BJ (cell line): ENCODE measurements around the gene ANO4. TPM values are rescaled to one million over a fixed set of nuclear protein-coding genes. Genes with fewer than 3 reads are reported as not detected.

ENCODE experiments used
- CTCF ChIA-PET: fragments of 350-600 bp; formaldehyde crosslinking; extraction: SDS; loops from one replicate; lab custom pipeline; 2021; ENCODE audit warnings: antibody characterized with exemption, inconsistent platforms; lab: Yijun Ruan, JAX
- POLR2A ChIA-PET: fragments of 300-600 bp; sonication (Branson Sonifier 250); formaldehyde crosslinking; extraction: SDS; loops from one replicate; lab custom pipeline; 2021; ENCODE audit warnings: antibody characterized with exemption; lab: Charles Lee
- DNase-seq: peaks from one replicate; pipeline ENCODE4 v3.0.0-alpha.2; 2011; ENCODE audit warnings: low read depth
- H3K27me3 ChIP-seq: 2 replicates; pipeline ENCODE4 v1.6.0; 2011; ENCODE audit warnings: low read length; ENCODE audit not compliant: control insufficient read depth, insufficient read depth
- H3K36me3 ChIP-seq: 2 replicates; pipeline ENCODE4 v1.5.1; 2011; ENCODE audit warnings: low read length; ENCODE audit not compliant: control insufficient read depth, insufficient read depth
- H3K4me3 ChIP-seq: 2 replicates; pipeline ENCODE4 v1.5.1; 2011; ENCODE audit warnings: low read depth, mild to moderate bottlenecking, control low read depth, low read length
- polyA plus RNA-seq: library from polyadenylated mRNA; depleted of rRNA; stranded (reverse); fragments of >200 nt; gene quantifications from 2 replicates; pipeline ENCODE4 v1.2.3, GENCODE V29; 2011
- TF ChIP-seq, protein P1 (sequence below): IDR thresholded peaks from 2 replicates; pipeline ENCODE4 v1.5.1; 2011; ENCODE audit warnings: low read depth, mild to moderate bottlenecking, control low read depth, inconsistent platforms, low read length, moderate library complexity; ENCODE audit not compliant: insufficient read depth

The ANO4 gene
- polyA plus RNA-seq, 1 experiment = 7.1 TPM

DNA sequence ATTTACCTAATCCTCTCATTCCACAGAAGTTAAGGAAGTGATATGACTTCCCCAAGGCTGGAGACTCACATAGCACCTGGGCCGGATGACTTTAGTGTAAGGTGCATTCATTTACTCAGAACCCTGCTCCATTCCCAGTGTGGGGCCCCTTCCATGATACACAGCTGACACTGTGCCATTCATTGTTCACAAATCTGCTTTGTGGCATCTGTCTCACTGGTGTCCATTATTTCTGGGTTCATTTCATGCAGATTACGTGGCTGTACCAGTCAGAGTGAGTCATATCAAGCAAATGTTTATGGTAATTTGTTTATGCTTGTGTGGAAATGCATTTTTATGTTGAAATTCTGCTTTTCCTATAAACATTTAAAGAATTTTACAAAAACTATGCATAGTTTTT lies 5.2 kb downstream of the ANO4 start:
- H3K4me3 ChIP-seq = no peak overlapping the region
- TF ChIP-seq, protein P1, sequence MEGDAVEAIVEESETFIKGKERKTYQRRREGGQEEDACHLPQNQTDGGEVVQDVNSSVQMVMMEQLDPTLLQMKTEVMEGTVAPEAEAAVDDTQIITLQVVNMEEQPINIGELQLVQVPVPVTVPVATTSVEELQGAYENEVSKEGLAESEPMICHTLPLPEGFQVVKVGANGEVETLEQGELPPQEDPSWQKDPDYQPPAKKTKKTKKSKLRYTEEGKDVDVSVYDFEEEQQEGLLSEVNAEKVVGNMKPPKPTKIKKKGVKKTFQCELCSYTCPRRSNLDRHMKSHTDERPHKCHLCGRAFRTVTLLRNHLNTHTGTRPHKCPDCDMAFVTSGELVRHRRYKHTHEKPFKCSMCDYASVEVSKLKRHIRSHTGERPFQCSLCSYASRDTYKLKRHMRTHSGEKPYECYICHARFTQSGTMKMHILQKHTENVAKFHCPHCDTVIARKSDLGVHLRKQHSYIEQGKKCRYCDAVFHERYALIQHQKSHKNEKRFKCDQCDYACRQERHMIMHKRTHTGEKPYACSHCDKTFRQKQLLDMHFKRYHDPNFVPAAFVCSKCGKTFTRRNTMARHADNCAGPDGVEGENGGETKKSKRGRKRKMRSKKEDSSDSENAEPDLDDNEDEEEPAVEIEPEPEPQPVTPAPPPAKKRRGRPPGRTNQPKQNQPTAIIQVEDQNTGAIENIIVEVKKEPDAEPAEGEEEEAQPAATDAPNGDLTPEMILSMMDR = no peak
- no peaks in the 10 kb centered on the region for H3K36me3 ChIP-seq
- POLR2A ChIA-PET = no interaction called here
- DNase-seq = no peak
- CTCF ChIA-PET = no interaction called here
- no peaks in the 10 kb centered on the region for H3K27me3 ChIP-seq

- no peak for DNase-seq
- Histone ChIP-seq H3K4me3 (no peak overlapping the region), H3K27me3 (no peaks in the 10 kb centered on the region), H3K36me3 (no peaks in the 10 kb centered on the region)
- TF ChIP-seq, protein P1 = no peak
- POLR2A ChIA-PET = no interaction called here
- CTCF ChIA-PET = no interaction called here
Observed at GRCh38 chr12:100800723-100801122, 6.1 kb downstream of the ANO4 start.

DNA sequence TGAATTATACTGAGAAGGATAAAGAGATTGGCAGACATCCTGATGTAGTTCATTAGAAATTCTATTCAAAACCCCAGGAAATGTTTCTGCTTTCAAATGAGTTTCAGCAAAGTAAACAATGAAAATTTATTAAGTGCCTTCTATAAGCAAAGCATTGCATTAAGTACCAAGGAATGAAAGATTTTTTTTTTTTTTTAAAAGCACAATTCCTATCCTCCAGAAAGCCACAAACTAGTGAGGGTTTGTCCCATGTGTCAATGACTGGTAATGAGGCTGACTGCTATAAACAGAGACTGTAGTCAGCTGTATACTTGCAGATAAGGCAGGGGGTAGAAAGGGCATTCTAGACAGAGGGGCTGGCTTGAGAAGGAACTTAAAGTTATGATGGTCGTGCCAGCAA lies 6.7 kb downstream of the ANO4 start:
- H3K36me3 ChIP-seq = no peaks in the 10 kb centered on the region
- TF ChIP-seq, protein P1 = no peak
- ChIA-PET POLR2A (no interaction called here), CTCF (no interaction called here)
- H3K4me3 ChIP-seq = no peak overlapping the region
- DNase-seq = no peak
- H3K27me3 ChIP-seq = no peaks in the 10 kb centered on the region

- TF ChIP-seq, protein P1 = no peak
Observed at GRCh38 chr12:100808777-100809176, 14.2 kb downstream of the ANO4 start.

DNA sequence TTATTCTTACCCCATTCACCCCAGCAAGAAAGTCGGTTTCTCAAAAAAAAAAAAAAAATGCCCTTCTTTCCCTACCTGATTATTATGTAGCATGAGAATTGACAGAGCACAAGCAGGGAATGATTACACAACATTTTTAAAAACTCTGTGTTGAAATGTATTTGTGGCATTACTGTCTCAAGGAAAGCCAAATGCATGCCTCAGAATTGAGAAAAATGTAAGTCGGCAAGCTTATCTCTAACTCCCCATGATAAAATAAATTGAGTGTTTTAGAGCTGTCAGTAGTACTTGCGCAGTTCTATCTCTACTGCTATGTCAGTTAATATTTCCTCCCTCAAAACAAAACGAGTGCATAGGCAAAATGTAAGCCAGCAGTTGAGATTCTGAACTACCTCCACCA lies 25.7 kb downstream of the ANO4 start:
- ChIA-PET POLR2A (no interaction called here), CTCF (interaction anchor here (1.3 kb wide), 1 partner anchor 24 kb away, joined by 3 read pairs; no protein-coding TSS in a partner anchor)
- H3K4me3 ChIP-seq = no peak overlapping the region
- no peak for DNase-seq
- no peaks in the 10 kb centered on the region for H3K27me3 ChIP-seq
- TF ChIP-seq, protein P1 = no peak
- H3K36me3 ChIP-seq = no peaks in the 10 kb centered on the region

More at GRCh38 chr12:100808777-100809176, 14.2 kb downstream of the ANO4 start:
- Histone ChIP-seq H3K27me3 (no peaks in the 10 kb centered on the region), H3K4me3 (no peak overlapping the region), H3K36me3 (no peaks in the 10 kb centered on the region)
- ChIA-PET POLR2A (no interaction called here), CTCF (no interaction called here)
- DNase-seq = no peak
